IMR-90 (cell line): ENCODE data around the gene COL18A1. TPM values are rescaled to one million over a fixed set of nuclear protein-coding genes. Genes with fewer than 3 reads are reported as not detected.

Source experiments
- ATAC-seq: fragments of 200-7000 bp; cut with Tn5 transposase; 2 replicates; pipeline ENCODE4 v1.9.1; 2020; ENCODE audit warnings: low read depth, mild to moderate bottlenecking, moderate library complexity
- BruUV-seq: library from RNA; stranded (reverse); fragments of 400-500 nt; replicated peaks from 2 replicates; lab custom pipeline; 2021; lab: Mats Ljungman, UMichigan
- CTCF ChIA-PET: fragments of 300-600 bp; formaldehyde crosslinking; extraction: SDS; loops from one replicate; lab custom pipeline; 2021; ENCODE audit warnings: antibody characterized with exemption; lab: Yijun Ruan, JAX
- POLR2A ChIA-PET: fragments of 300-600 bp; sonication (Branson Sonifier 250); formaldehyde crosslinking; loops from one replicate; lab custom pipeline; 2022; ENCODE audit warnings: antibody characterized with exemption; ENCODE audit not compliant: unreplicated experiment; lab: Charles Lee
- DNase-seq: peaks from one replicate; pipeline ENCODE4 v3.0.0; 2013
- H2AFZ ChIP-seq: replicated peaks from 2 replicates; pipeline ENCODE3; 2013; ENCODE audit warnings: low read length, mild to moderate bottlenecking; ENCODE audit not compliant: poor library complexity
- H2AK5ac ChIP-seq: 2 replicates; pipeline ENCODE4 v1.6.1; 2013; ENCODE audit warnings: low read depth, low read length, inconsistent platforms
- H2AK9ac ChIP-seq: replicated peaks from 2 replicates; pipeline ENCODE3; 2013; ENCODE audit warnings: mild to moderate bottlenecking, low read depth, low read length, moderate library complexity; ENCODE audit not compliant: poor library complexity
- H2BK120ac ChIP-seq: 2 replicates; pipeline ENCODE4 v1.6.1; 2013; ENCODE audit warnings: low read depth, low read length, inconsistent platforms
- H2BK15ac ChIP-seq: 3 replicates; pipeline ENCODE4 v1.6.1; 2013; ENCODE audit warnings: low read depth, low read length, inconsistent platforms
- H2BK20ac ChIP-seq: 2 replicates; pipeline ENCODE4 v1.6.1; 2013; ENCODE audit warnings: low read depth, mild to moderate bottlenecking, inconsistent platforms, low read length, moderate library complexity
- H2BK5ac ChIP-seq: 2 replicates; pipeline ENCODE4 v1.6.1; 2013; ENCODE audit warnings: mild to moderate bottlenecking, low read depth, low read length, inconsistent platforms; ENCODE audit not compliant: poor library complexity, severe bottlenecking
- H3K14ac ChIP-seq: replicated peaks from 2 replicates; pipeline ENCODE4 v1.6.1; 2013; ENCODE audit warnings: low read depth, low read length, inconsistent platforms
- H3K18ac ChIP-seq: 2 replicates; pipeline ENCODE4 v1.6.1; 2013; ENCODE audit warnings: low read depth, low read length, control low read depth
- H3K23ac ChIP-seq: 2 replicates; pipeline ENCODE4 v1.6.1; 2013; ENCODE audit warnings: low read depth, low read length, inconsistent platforms
- H3K27ac ChIP-seq: 2 replicates; pipeline ENCODE4 v1.5.1; 2013; ENCODE audit warnings: mild to moderate bottlenecking, control low read depth, low read length; ENCODE audit not compliant: insufficient read depth
- H3K27me3 ChIP-seq: 2 replicates; pipeline ENCODE4 v1.6.1; 2013; ENCODE audit warnings: low read length; ENCODE audit not compliant: control insufficient read depth, insufficient read depth
- H3K36me3 ChIP-seq: 2 replicates; pipeline ENCODE4 v1.6.1; 2013; ENCODE audit warnings: low read length, mixed read lengths; ENCODE audit not compliant: control insufficient read depth, insufficient read depth
- H3K4ac ChIP-seq: 2 replicates; pipeline ENCODE4 v1.6.1; 2013; ENCODE audit warnings: low read depth, low read length, inconsistent platforms
- H3K4me1 ChIP-seq: 2 replicates; pipeline ENCODE4 v1.6.1; 2013; ENCODE audit warnings: low read length, mixed read lengths; ENCODE audit not compliant: control insufficient read depth, insufficient read depth
- H3K4me2 ChIP-seq: 2 replicates; pipeline ENCODE4 v1.6.1; 2013; ENCODE audit warnings: low read depth, mild to moderate bottlenecking, control low read depth, low read length, moderate library complexity
- H3K4me3 ChIP-seq: 2 replicates; pipeline ENCODE4 v1.5.1; 2013; ENCODE audit warnings: low read depth, mild to moderate bottlenecking, control low read depth, low read length, moderate library complexity; ENCODE audit not compliant: insufficient read depth
- H3K56ac ChIP-seq: 2 replicates; pipeline ENCODE4 v1.6.1; 2013; ENCODE audit warnings: low read length, inconsistent platforms; ENCODE audit not compliant: insufficient read depth; ENCODE audit errors: extremely low read depth
- H3K79me1 ChIP-seq, 2 experiments: 2 replicates each; pipeline ENCODE4 v1.6.1; 2013; ENCODE audit warnings: low read length in 2 of 2, inconsistent platforms in 1 of 2, low read depth in 1 of 2
- H3K9ac ChIP-seq: 2 replicates; pipeline ENCODE4 v1.6.1; 2013; ENCODE audit warnings: low read depth, low read length, control low read depth
- H3K9me1 ChIP-seq: 2 replicates; pipeline ENCODE4 v1.6.1; 2013; ENCODE audit warnings: low read length, inconsistent platforms; ENCODE audit not compliant: insufficient read depth
- H3K9me3 ChIP-seq: 2 replicates; pipeline ENCODE4 v1.6.1; 2013; ENCODE audit warnings: low read length; ENCODE audit not compliant: control insufficient read depth, insufficient read depth
- H4K20me1 ChIP-seq: 2 replicates; pipeline ENCODE4 v1.6.1; 2013; ENCODE audit warnings: low read length, inconsistent platforms; ENCODE audit not compliant: insufficient read depth
- H4K5ac ChIP-seq: 2 replicates; pipeline ENCODE4 v1.6.1; 2013; ENCODE audit warnings: mild to moderate bottlenecking, low read depth, low read length, control low read depth
- H4K8ac ChIP-seq, 2 experiments: 2 replicates each; pipeline ENCODE4 v1.6.1; 2013; ENCODE audit warnings: low read depth in 2 of 2, low read length in 2 of 2, control low read depth in 1 of 2, inconsistent platforms in 1 of 2
- H4K91ac ChIP-seq: 2 replicates; pipeline ENCODE4 v1.6.1; 2013; ENCODE audit warnings: low read depth, low read length, inconsistent platforms; ENCODE audit not compliant: insufficient read depth
- BHLHE40 ChIP-seq: fragments of 150-350 bp; IDR thresholded peaks from 2 replicates; pipeline ENCODE4 v1.6.1; 2016; ENCODE audit warnings: mild to moderate bottlenecking, low read depth, low read length
- CEBPB ChIP-seq: IDR thresholded peaks from 2 replicates; pipeline ENCODE4 v1.6.1; 2012; ENCODE audit warnings: low read depth, low read length, improper control_type of control experiment
- CHD1 ChIP-seq: IDR thresholded peaks from 2 replicates; pipeline ENCODE4 v1.6.1; 2012; ENCODE audit warnings: low read depth, low read length, improper control_type of control experiment
- FOS ChIP-seq: fragments of 150-350 bp; IDR thresholded peaks from 2 replicates; pipeline ENCODE4 v1.6.1; 2016; ENCODE audit warnings: low read depth, low read length
- MAFK ChIP-seq: IDR thresholded peaks from 2 replicates; pipeline ENCODE4 v1.6.1; 2012; ENCODE audit warnings: low read depth, low read length, improper control_type of control experiment
- MAZ ChIP-seq: IDR thresholded peaks from 2 replicates; pipeline ENCODE4 v1.6.1; 2012; ENCODE audit warnings: low read depth, mild to moderate bottlenecking, low read length, improper control_type of control experiment, moderate library complexity, borderline replicate concordance
- MXI1 ChIP-seq: IDR thresholded peaks from 2 replicates; pipeline ENCODE4 v1.6.1; 2012; ENCODE audit warnings: low read depth, mild to moderate bottlenecking, low read length, moderate library complexity, borderline replicate concordance
- NFE2L2 ChIP-seq: fragments of 150-350 bp; IDR thresholded peaks from 2 replicates; pipeline ENCODE4 v1.6.1; 2016; ENCODE audit warnings: low read depth, mild to moderate bottlenecking, low read length
- POLR2A ChIP-seq: IDR thresholded peaks from 2 replicates; pipeline ENCODE4 v1.6.1; 2012; ENCODE audit warnings: mild to moderate bottlenecking, low read depth, low read length
- RAD21 ChIP-seq: IDR thresholded peaks from 2 replicates; pipeline ENCODE4 v1.6.1; 2012; ENCODE audit warnings: low read length, improper control_type of control experiment
- RCOR1 ChIP-seq: IDR thresholded peaks from 2 replicates; pipeline ENCODE4 v1.6.1; 2012; ENCODE audit warnings: mild to moderate bottlenecking, low read length, improper control_type of control experiment; ENCODE audit not compliant: insufficient replicate concordance
- RFX5 ChIP-seq: IDR thresholded peaks from 2 replicates; pipeline ENCODE4 v1.8.0; 2012; ENCODE audit warnings: low read depth, mild to moderate bottlenecking, low read length, moderate library complexity
- SMC3 ChIP-seq: fragments of 150-350 bp; IDR thresholded peaks from 2 replicates; pipeline ENCODE4 v1.6.1; 2016; ENCODE audit warnings: low read depth, mild to moderate bottlenecking, antibody characterized with exemption, low read length, moderate library complexity
- WGBS, 2 experiments: methylation state at CpG; one replicate each; pipeline versions ENCODE4 v1.1.5 to v1.1.7; 2013; ENCODE audit warnings: missing lambda C conversion rate in 2 of 2; ENCODE audit not compliant: insufficient read length in 1 of 2; ENCODE audit errors: extremely low coverage in 2 of 2; 5-methylcytosine and 5-hydroxymethylcytosine counted together
- dilution Hi-C: fragments of 300-500 bp; cut with HindIII; formaldehyde crosslinking; loops from one replicate; pipeline ENCODE4 v1.14.3; 2018; ENCODE audit warnings: low sequenced_read_pairs; ENCODE audit not compliant: unreplicated experiment
- in situ Hi-C: fragments of 300-500 bp; cut with MboI; formaldehyde crosslinking; loops from 3 replicates; pipeline ENCODE4 v1.14.3; 2019; ENCODE audit warnings: low sequenced_read_pairs, inconsistent platforms, mixed read lengths
- intact Hi-C: fragments of 100-400 bp; cut with micrococcal nuclease; formaldehyde crosslinking; loops from 2 replicates; pipeline ENCODE4 v1.10.0; 2022
- polyA plus RNA-seq, 3 experiments: library from polyadenylated mRNA; depleted of rRNA; stranded (reverse); fragments of >200 nt; gene quantifications; 2 replicates each; pipeline ENCODE4 v1.2.3, GENCODE V29; 2012; ENCODE audit warnings: low replicate concordance in 1 of 3
- total RNA-seq: library from RNA; depleted of rRNA; stranded (reverse); fragments of >200 nt; gene quantifications from 2 replicates; pipeline ENCODE4 v1.2.3, GENCODE V29; 2012
- TF ChIP-seq, protein P1 (sequence below): fragments of 150-350 bp; IDR thresholded peaks from 2 replicates; pipeline ENCODE4 v1.6.1; 2017; ENCODE audit warnings: mild to moderate bottlenecking, antibody characterized with exemption, low read length, low read depth
- TF ChIP-seq, protein P2 (sequence below): fragments of 150-350 bp; IDR thresholded peaks from 2 replicates; pipeline ENCODE4 v1.6.1; 2016; ENCODE audit warnings: low read depth, mild to moderate bottlenecking, low read length, moderate library complexity, borderline replicate concordance
- TF ChIP-seq, protein P3 (sequence below): conservative IDR thresholded peaks from 2 replicates; pipeline ENCODE4 v1.5.1; 2012; ENCODE audit warnings: mild to moderate bottlenecking, low read depth, low read length, improper control_type of control experiment

COL18A1 gene
- total and polyA plus RNA-seq, 2 of the 4 experiments (the other 2 are of a cell fraction) = 4.3 to 46.7 TPM

DNA sequence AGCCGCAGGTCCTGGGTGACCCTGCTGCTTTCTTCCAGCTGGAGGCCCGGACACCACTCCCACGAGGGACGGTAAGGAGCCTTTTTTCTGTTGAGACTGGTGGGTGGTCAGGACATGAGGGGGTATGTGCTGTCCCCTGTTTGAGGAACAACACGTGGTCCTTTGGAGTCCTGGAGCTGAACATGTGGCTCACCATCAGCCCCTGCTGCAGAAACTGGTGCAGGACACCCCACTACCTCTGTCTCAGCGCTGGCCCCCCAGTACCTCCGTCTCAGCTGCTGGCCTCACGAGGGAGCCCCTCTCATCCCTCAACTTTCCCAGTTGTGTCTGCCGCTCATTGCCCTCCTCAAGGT is 102.5 kb downstream of the COL18A1 start:
- POLR2A ChIA-PET = no interaction called here
- no peak overlapping the region for H3K14ac ChIP-seq
- dilution Hi-C loops = no loop called here
- no peak overlapping the region for H2BK5ac ChIP-seq
- H3K4me2 ChIP-seq = no peak overlapping the region
- no peak overlapping the region for H2BK15ac ChIP-seq
- H3K36me3 ChIP-seq = peaks cover 52% of the 10 kb centered on the region
- H3K27ac ChIP-seq = no peak overlapping the region
- H4K20me1 ChIP-seq = peaks cover 2% of the 10 kb centered on the region; the same call in 1 of the 2 replicates
- in situ Hi-C loops = no loop called here
- no peak overlapping the region for H3K56ac ChIP-seq
- no TSS peak for BruUV-seq
- no peaks in the 10 kb centered on the region for H3K27me3 ChIP-seq
- no peak overlapping the region; the same call in 1 of the 2 replicates for H2AK5ac ChIP-seq
- H3K23ac ChIP-seq = no peak overlapping the region
- H3K9ac ChIP-seq = no peak overlapping the region
- no peak overlapping the region for H4K8ac ChIP-seq
- H3K4ac ChIP-seq = no peak overlapping the region
- CTCF ChIA-PET = no interaction called here
- H3K4me3 ChIP-seq = no peak overlapping the region
- H2BK20ac ChIP-seq = no peak overlapping the region
- H3K18ac ChIP-seq = no peak overlapping the region
- no peak overlapping the region for H2BK120ac ChIP-seq
- TF ChIP-seq, protein P1, sequence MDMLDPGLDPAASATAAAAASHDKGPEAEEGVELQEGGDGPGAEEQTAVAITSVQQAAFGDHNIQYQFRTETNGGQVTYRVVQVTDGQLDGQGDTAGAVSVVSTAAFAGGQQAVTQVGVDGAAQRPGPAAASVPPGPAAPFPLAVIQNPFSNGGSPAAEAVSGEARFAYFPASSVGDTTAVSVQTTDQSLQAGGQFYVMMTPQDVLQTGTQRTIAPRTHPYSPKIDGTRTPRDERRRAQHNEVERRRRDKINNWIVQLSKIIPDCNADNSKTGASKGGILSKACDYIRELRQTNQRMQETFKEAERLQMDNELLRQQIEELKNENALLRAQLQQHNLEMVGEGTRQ = no peak
- TF ChIP-seq RFX5 = no peak
- TF ChIP-seq, protein P2, sequence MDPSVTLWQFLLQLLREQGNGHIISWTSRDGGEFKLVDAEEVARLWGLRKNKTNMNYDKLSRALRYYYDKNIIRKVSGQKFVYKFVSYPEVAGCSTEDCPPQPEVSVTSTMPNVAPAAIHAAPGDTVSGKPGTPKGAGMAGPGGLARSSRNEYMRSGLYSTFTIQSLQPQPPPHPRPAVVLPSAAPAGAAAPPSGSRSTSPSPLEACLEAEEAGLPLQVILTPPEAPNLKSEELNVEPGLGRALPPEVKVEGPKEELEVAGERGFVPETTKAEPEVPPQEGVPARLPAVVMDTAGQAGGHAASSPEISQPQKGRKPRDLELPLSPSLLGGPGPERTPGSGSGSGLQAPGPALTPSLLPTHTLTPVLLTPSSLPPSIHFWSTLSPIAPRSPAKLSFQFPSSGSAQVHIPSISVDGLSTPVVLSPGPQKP = no peak
- no peak for TF ChIP-seq NFE2L2
- TF ChIP-seq RAD21 = no peak
- TF ChIP-seq CEBPB = no peak
- no peak for TF ChIP-seq FOS
- TF ChIP-seq, protein P3, sequence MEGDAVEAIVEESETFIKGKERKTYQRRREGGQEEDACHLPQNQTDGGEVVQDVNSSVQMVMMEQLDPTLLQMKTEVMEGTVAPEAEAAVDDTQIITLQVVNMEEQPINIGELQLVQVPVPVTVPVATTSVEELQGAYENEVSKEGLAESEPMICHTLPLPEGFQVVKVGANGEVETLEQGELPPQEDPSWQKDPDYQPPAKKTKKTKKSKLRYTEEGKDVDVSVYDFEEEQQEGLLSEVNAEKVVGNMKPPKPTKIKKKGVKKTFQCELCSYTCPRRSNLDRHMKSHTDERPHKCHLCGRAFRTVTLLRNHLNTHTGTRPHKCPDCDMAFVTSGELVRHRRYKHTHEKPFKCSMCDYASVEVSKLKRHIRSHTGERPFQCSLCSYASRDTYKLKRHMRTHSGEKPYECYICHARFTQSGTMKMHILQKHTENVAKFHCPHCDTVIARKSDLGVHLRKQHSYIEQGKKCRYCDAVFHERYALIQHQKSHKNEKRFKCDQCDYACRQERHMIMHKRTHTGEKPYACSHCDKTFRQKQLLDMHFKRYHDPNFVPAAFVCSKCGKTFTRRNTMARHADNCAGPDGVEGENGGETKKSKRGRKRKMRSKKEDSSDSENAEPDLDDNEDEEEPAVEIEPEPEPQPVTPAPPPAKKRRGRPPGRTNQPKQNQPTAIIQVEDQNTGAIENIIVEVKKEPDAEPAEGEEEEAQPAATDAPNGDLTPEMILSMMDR = no peak
- no peak for TF ChIP-seq BHLHE40
- no peak for TF ChIP-seq CHD1
- TF ChIP-seq MAFK = no peak
- no peak for TF ChIP-seq RCOR1
- TF ChIP-seq POLR2A = no peak
- TF ChIP-seq MXI1 = no peak
- no peak for TF ChIP-seq SMC3
- no peak for TF ChIP-seq MAZ
- no peak overlapping the region for H4K91ac ChIP-seq
- no peaks in the 10 kb centered on the region for H3K9me3 ChIP-seq
- DNase-seq (no peak), ATAC-seq (no peak)
- no peaks in the 10 kb centered on the region for H3K4me1 ChIP-seq
- H2AK9ac ChIP-seq = no peak overlapping the region
- intact Hi-C loops = no loop called here
- 100% methylated on average over 2 of the region's 9 CpGs; no CpG with 5 or more reads in 1 of the 2 experiments for WGBS, 2 experiments
- no peak overlapping the region for H2AFZ ChIP-seq
- no peak overlapping the region for H4K5ac ChIP-seq
- no peaks in the 10 kb centered on the region for H3K79me1 ChIP-seq
- peaks cover 7% of the 10 kb centered on the region; the same call in 1 of the 2 replicates for H3K9me1 ChIP-seq
